Measurements from ENCODE around the gene TBXA2R. TPM values are rescaled to one million over a fixed set of nuclear protein-coding genes. Genes with fewer than 3 reads are reported as not detected.
A peak's percentile ranks its signal among the peaks of the same experiment; 100 is the strongest.

Gene TBXA2R
- total and polyA plus RNA-seq, 2 experiments from 2014 or later = 0.76 to 2.6 TPM

DNA sequence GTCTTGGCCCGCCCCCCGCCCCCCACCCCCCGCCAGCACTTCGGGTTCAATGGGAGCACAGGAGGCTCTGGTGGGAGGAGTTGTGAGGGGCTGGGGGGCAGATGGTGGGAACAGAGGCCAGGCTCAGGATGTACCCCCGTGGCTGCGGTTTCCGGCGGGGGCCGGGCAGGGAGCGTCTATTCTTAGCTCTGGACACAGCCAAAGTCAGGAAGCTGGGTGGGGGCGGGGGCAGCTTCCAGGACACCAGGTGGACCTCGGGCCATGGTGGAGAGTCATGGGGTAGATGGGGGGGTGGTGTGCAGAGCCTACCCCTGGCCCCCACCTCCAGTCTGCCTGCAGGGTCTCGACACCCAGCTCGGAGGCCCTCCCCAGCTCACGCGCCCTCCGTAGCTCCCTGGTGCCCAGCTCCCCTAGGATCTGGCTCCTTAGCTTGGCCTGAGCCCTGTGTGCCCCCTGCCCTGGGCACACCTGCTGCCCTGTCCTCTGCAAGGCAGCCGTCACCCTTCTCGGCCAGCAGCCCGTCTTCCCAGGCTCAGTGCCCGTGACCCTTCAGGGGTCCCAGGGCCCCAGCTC, 2.2 kb upstream of the TBXA2R start:
- WGBS, 2 experiments (ENCODE audit: low coverage in 1 of 2, low lambda C conversion rate in 2 of 2, missing lambda C conversion rate in 2 of 2) = 75 to 87% methylated on average over 13 to 21 of the region's 21 CpGs
- no peaks in the 10 kb centered on the region; the same call in 1 of the 2 replicates for H3F3A ChIP-seq (ENCODE audit: insufficient read depth)
- DNase-seq = no peak

GRCh38 chr19:3608079-3608641, 1.5 kb upstream of the TBXA2R start:
- no peak for TF ChIP-seq EZH2 (IDR thresholded peaks at IDR 0.05; ENCODE audit: insufficient read depth, poor library complexity, severe bottlenecking)
- no peak for TF ChIP-seq EZH2phosphoT487 (IDR thresholded peaks at IDR 0.05; ENCODE audit: insufficient read depth, low read depth)
- H3K27me3 ChIP-seq (replicated peaks; ENCODE audit: insufficient read depth) = no peaks in the 10 kb centered on the region
- no peaks in the 10 kb centered on the region; the same call in 1 of the 2 replicates for H3F3A ChIP-seq (ENCODE audit: insufficient read depth)
- no peak overlapping the region for H3K4me3 ChIP-seq
- H3K4me1 ChIP-seq (ENCODE audit: insufficient read depth) = no peaks in the 10 kb centered on the region
- no peak for DNase-seq
- H3K79me2 ChIP-seq (ENCODE audit: insufficient read depth) = no peaks in the 10 kb centered on the region
- H3K9me2 ChIP-seq (ENCODE audit: insufficient read depth) = no peaks in the 10 kb centered on the region
- H3K9ac ChIP-seq = no peak overlapping the region
- no peaks in the 10 kb centered on the region for H3K36me3 ChIP-seq (ENCODE audit: low read depth)
- 98% methylated on average over 3 of the region's 3 CpGs for WGBS, 2 experiments (ENCODE audit: low coverage in 1 of 2, low lambda C conversion rate in 2 of 2, missing lambda C conversion rate in 2 of 2)
- H3K9me3 ChIP-seq (ENCODE audit: low read depth) = no peaks in the 10 kb centered on the region
- no peaks in the 10 kb centered on the region for H4K20me1 ChIP-seq (ENCODE audit: insufficient read depth)
- in situ Hi-C loops (cut with MboI) = loop anchor here (25.0 kb wide), 1 partner anchor 296 kb away; no protein-coding TSS in a partner anchor
- no peak overlapping the region for H2AFZ ChIP-seq
- no peak overlapping the region for H3K27ac ChIP-seq
- peak overlapping the region; percentile 68 for H3K4me2 ChIP-seq (ENCODE audit: unreplicated experiment)

More for the DNA sequence above, 2.2 kb upstream of the TBXA2R start:
- TF ChIP-seq EZH2 (IDR thresholded peaks at IDR 0.05; ENCODE audit: insufficient read depth, poor library complexity, severe bottlenecking) (no peak), EZH2phosphoT487 (IDR thresholded peaks at IDR 0.05; ENCODE audit: insufficient read depth, low read depth) (no peak)
- Histone ChIP-seq H3K4me2 (ENCODE audit: unreplicated experiment) (no peak overlapping the region), H4K20me1 (ENCODE audit: insufficient read depth) (no peaks in the 10 kb centered on the region), H3K9me2 (ENCODE audit: insufficient read depth) (no peaks in the 10 kb centered on the region), H3K27me3 (replicated peaks; ENCODE audit: insufficient read depth) (no peaks in the 10 kb centered on the region), H3K79me2 (ENCODE audit: insufficient read depth) (no peaks in the 10 kb centered on the region), H3K9ac (no peak overlapping the region), H2AFZ (no peak overlapping the region), H3K27ac (no peak overlapping the region), H3K9me3 (ENCODE audit: low read depth) (no peaks in the 10 kb centered on the region), H3K4me1 (ENCODE audit: insufficient read depth) (no peaks in the 10 kb centered on the region), H3K36me3 (ENCODE audit: low read depth) (no peaks in the 10 kb centered on the region), H3K4me3 (no peak overlapping the region)
- in situ Hi-C loops (cut with MboI) = loop anchor here (25.0 kb wide), 1 partner anchor 297 kb away; no protein-coding TSS in a partner anchor

GRCh38 chr19:3607303-3608078, 816 bp upstream of the TBXA2R start:
- no peaks in the 10 kb centered on the region for H3K79me2 ChIP-seq (ENCODE audit: insufficient read depth)
- no peaks in the 10 kb centered on the region for H3K36me3 ChIP-seq (ENCODE audit: low read depth)
- H3K4me2 ChIP-seq (ENCODE audit: unreplicated experiment) = peak overlapping the region; percentile 68
- 31 to 34% methylated on average over 18 to 22 of the region's 22 CpGs for WGBS, 2 experiments (ENCODE audit: low coverage in 1 of 2, low lambda C conversion rate in 2 of 2, missing lambda C conversion rate in 2 of 2)
- H2AFZ ChIP-seq = peak overlapping the region; percentile 80
- H3F3A ChIP-seq (ENCODE audit: insufficient read depth) = no peaks in the 10 kb centered on the region; the same call in 1 of the 2 replicates
- H3K4me1 ChIP-seq (ENCODE audit: insufficient read depth) = no peaks in the 10 kb centered on the region
- DNase-seq = peak; percentile 44
- H3K27me3 ChIP-seq (replicated peaks; ENCODE audit: insufficient read depth) = no peaks in the 10 kb centered on the region
- TF ChIP-seq EZH2 (IDR thresholded peaks at IDR 0.05; ENCODE audit: insufficient read depth, poor library complexity, severe bottlenecking) = no peak
- TF ChIP-seq EZH2phosphoT487 (IDR thresholded peaks at IDR 0.05; ENCODE audit: insufficient read depth, low read depth) = no peak
- H3K9ac ChIP-seq = peak overlapping the region; percentile 79
- no peaks in the 10 kb centered on the region for H3K9me3 ChIP-seq (ENCODE audit: low read depth)
- H3K9me2 ChIP-seq (ENCODE audit: insufficient read depth) = no peaks in the 10 kb centered on the region
- in situ Hi-C loops (cut with MboI) = loop anchor here (25.0 kb wide), 1 partner anchor 295 kb away; no protein-coding TSS in a partner anchor
- peak overlapping the region; percentile 70 for H3K4me3 ChIP-seq
- H4K20me1 ChIP-seq (ENCODE audit: insufficient read depth) = no peaks in the 10 kb centered on the region
- 0 out of 2 replicates have a peak overlapping the region, but pooled peaks have one; percentile 17 for H3K27ac ChIP-seq

DNA sequence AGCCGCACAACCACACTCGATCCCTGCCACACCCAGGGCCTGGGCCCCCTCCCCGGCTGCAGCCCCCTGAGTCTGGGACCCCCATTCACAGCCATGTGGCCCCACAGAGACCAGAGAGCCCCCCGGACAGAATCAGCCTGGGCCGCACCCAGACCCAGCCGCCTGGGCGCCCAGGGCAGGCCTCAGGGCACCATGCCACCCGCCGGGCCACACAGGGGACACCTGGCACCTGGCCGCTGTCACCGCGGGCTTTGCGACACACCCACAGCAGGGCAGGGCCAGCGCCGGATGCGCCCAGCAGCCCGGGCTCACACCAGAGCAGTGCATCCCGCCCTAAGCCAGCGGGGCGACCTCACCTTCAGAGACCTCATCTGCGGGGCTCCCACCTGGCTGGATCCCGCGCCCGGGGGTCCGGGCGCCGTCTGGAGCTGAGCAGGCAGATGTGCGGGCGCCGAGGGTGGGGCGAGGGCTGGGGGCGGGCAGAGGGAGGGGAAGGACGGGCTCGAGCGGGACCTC, 443 bp downstream of the TBXA2R start:
- H3K79me2 ChIP-seq (ENCODE audit: insufficient read depth) = no peaks in the 10 kb centered on the region
- H3K27me3 ChIP-seq (replicated peaks; ENCODE audit: insufficient read depth) = no peaks in the 10 kb centered on the region
- H3K9me2 ChIP-seq (ENCODE audit: insufficient read depth) = no peaks in the 10 kb centered on the region
- H3K9ac ChIP-seq = peak overlapping the region; percentile 79
- 13 to 14% methylated on average over 23 to 25 of the region's 35 CpGs for WGBS, 2 experiments (ENCODE audit: low coverage in 1 of 2, low lambda C conversion rate in 2 of 2, missing lambda C conversion rate in 2 of 2)
- no peaks in the 10 kb centered on the region for H4K20me1 ChIP-seq (ENCODE audit: insufficient read depth)
- H3F3A ChIP-seq (ENCODE audit: insufficient read depth) = no peaks in the 10 kb centered on the region; the same call in 1 of the 2 replicates
- no peaks in the 10 kb centered on the region for H3K9me3 ChIP-seq (ENCODE audit: low read depth)
- TF ChIP-seq EZH2 (IDR thresholded peaks at IDR 0.05; ENCODE audit: insufficient read depth, poor library complexity, severe bottlenecking) = no peak
- no peak for TF ChIP-seq EZH2phosphoT487 (IDR thresholded peaks at IDR 0.05; ENCODE audit: insufficient read depth, low read depth)
- peak overlapping the region; percentile 68 for H3K4me2 ChIP-seq (ENCODE audit: unreplicated experiment)
- peak overlapping the region; percentile 80 for H2AFZ ChIP-seq
- peak overlapping the region; percentile 70 for H3K4me3 ChIP-seq
- in situ Hi-C loops (cut with MboI) = loop anchor here (25.0 kb wide), 1 partner anchor 294 kb away; no protein-coding TSS in a partner anchor
- no peak overlapping the region for H3K27ac ChIP-seq
- H3K4me1 ChIP-seq (ENCODE audit: insufficient read depth) = no peaks in the 10 kb centered on the region
- H3K36me3 ChIP-seq (ENCODE audit: low read depth) = no peaks in the 10 kb centered on the region
- peak; percentile 37 for DNase-seq
